Measurements from ENCODE around the gene ADAT1. TPM values are rescaled to one million over a fixed set of nuclear protein-coding genes. Genes with fewer than 3 reads are reported as not detected.

The ADAT1 gene
- total and polyA plus RNA-seq, 10 of the 15 experiments (the other 5 are each of a cell fraction or from before 2014, with no cell fraction given): 26.2 to 77.4 (median 55.8) TPM

- TF ChIP-seq E4F1 (IDR thresholded peaks at IDR 0.05; ENCODE audit: borderline replicate concordance, partially characterized antibody) (no peak), RELA (IDR thresholded peaks at IDR 0.05; ENCODE audit: borderline replicate concordance, partially characterized antibody) (no peak), BACH1 (IDR thresholded peaks at IDR 0.05; ENCODE audit: borderline replicate concordance) (0 out of 2 replicates have a peak, but pooled peaks have one; percentile 18), SIN3A (IDR thresholded peaks at IDR 0.05; ENCODE audit: low read depth, low read length) (peak; percentile 97), POU2F2 (IDR thresholded peaks at IDR 0.05; ENCODE audit: borderline replicate concordance, low read depth, low read length) (no peak; the same call in 2 of the 3 replicates), HDAC2 (IDR thresholded peaks at IDR 0.05) (no peak), WRNIP1 (IDR thresholded peaks at IDR 0.05; ENCODE audit: borderline replicate concordance, low read depth, low read length) (no peak), CREM (IDR thresholded peaks at IDR 0.05; ENCODE audit: low read depth) (peak; percentile 34; the same call in 1 of the 2 replicates), MLLT1 (IDR thresholded peaks at IDR 0.05) (no peak), YBX1 (IDR thresholded peaks at IDR 0.05) (no peak), ELK1 (IDR thresholded peaks at IDR 0.05; ENCODE audit: low read depth, low read length) (no peak; the same call in 1 of the 2 replicates), RAD51 (IDR thresholded peaks at IDR 0.05) (no peak), KDM1A (IDR thresholded peaks at IDR 0.05; ENCODE audit: borderline replicate concordance) (no peak), NR2C2 (IDR thresholded peaks at IDR 0.05; ENCODE audit: borderline replicate concordance, control insufficient read depth, insufficient read length, low read depth) (no peak), RUNX3 (IDR thresholded peaks at IDR 0.05; ENCODE audit: low read length) (no peak), SMAD5 (IDR thresholded peaks at IDR 0.05; ENCODE audit: low read depth) (no peak), EED (IDR thresholded peaks at IDR 0.05; ENCODE audit: low read depth) (no peak), CBX3 (IDR thresholded peaks at IDR 0.05; ENCODE audit: borderline replicate concordance, low read depth) (no peak), ZBTB11 (CRISPR knock-in tag; IDR thresholded peaks at IDR 0.05) (no peak), SREBF2 (IDR thresholded peaks at IDR 0.05; ENCODE audit: low read length) (no peak), FOS (IDR thresholded peaks at IDR 0.05; ENCODE audit: borderline replicate concordance, extremely low read depth, insufficient read length) (no peak), RB1 (IDR thresholded peaks at IDR 0.05; ENCODE audit: borderline replicate concordance) (0 out of 2 replicates have a peak, but pooled peaks have one; percentile 12), POLR2AphosphoS2 (IDR thresholded peaks at IDR 0.05; ENCODE audit: low read depth, low read length) (no peak), RAD21 (IDR thresholded peaks at IDR 0.05; ENCODE audit: insufficient read depth, low read depth, low read length) (no peak)
Observed at GRCh38 chr16:75555707-75556430, 67.2 kb downstream of the ADAT1 start, which contains the start of gene TMEM231 (continued).

Data from GM12878 (cell line).